ENCODE data around the gene ADAM19.

DNA sequence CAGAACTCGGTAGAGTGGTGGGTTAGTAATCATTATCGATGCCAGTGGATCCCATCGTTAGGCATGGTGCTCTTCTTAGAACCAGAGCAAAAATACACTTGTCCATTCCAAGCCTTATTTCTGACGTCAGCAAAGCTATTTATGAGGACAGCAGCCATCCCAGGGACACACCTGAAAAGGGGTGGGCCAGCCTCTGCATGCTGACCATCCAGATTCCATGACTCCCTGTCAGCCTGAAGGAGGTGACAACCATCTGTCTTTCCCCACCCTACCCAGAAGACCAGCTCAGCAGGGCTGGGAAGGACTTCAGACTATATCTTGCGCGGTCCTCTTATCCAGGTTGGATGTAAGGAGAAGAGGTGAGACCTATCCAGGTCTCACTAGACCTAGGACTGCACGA is 121.3 kb downstream of the ADAM19 start:
- TF ChIP-seq, protein P1, sequence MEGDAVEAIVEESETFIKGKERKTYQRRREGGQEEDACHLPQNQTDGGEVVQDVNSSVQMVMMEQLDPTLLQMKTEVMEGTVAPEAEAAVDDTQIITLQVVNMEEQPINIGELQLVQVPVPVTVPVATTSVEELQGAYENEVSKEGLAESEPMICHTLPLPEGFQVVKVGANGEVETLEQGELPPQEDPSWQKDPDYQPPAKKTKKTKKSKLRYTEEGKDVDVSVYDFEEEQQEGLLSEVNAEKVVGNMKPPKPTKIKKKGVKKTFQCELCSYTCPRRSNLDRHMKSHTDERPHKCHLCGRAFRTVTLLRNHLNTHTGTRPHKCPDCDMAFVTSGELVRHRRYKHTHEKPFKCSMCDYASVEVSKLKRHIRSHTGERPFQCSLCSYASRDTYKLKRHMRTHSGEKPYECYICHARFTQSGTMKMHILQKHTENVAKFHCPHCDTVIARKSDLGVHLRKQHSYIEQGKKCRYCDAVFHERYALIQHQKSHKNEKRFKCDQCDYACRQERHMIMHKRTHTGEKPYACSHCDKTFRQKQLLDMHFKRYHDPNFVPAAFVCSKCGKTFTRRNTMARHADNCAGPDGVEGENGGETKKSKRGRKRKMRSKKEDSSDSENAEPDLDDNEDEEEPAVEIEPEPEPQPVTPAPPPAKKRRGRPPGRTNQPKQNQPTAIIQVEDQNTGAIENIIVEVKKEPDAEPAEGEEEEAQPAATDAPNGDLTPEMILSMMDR (IDR thresholded peaks at IDR 0.05), result no peak
- TF ChIP-seq POLR2A (IDR thresholded peaks at IDR 0.05), result no peak

Data from uterus (tissue), 2 donors.